CD8-positive, alpha-beta memory T cell (primary cell): ENCODE results near the gene OPTC. TPM values are rescaled to one million over a fixed set of nuclear protein-coding genes. Genes with fewer than 3 reads are reported as not detected.

Source experiments
- CTCF ChIA-PET: fragments of 350-600 bp; sonication (Branson Sonifier 250); formaldehyde crosslinking; loops from one replicate; lab custom pipeline; 2021; ENCODE audit warnings: antibody characterized with exemption; lab: Charles Lee
- POLR2A ChIA-PET: fragments of 350-600 bp; sonication (Branson Sonifier 250); formaldehyde crosslinking; loops from one replicate; lab custom pipeline; 2021; ENCODE audit warnings: antibody characterized with exemption; lab: Charles Lee
- DNase-seq, 5 donors: peaks; one replicate each; pipeline versions ENCODE4 v3.0.0 to v3.0.0-alpha.2; 2020 to 2022; ENCODE audit warnings: mixed read lengths in 1 of 5
- H3K27ac ChIP-seq: one replicate; pipeline ENCODE4 v1.7.0; 2013; ENCODE audit warnings: low read depth, mild to moderate bottlenecking, low read length, moderate library complexity
- H3K27me3 ChIP-seq: 2 replicates; pipeline ENCODE4 v1.7.0; 2013; ENCODE audit warnings: low read length, mild to moderate bottlenecking; ENCODE audit not compliant: insufficient read depth, poor library complexity, severe bottlenecking
- H3K36me3 ChIP-seq: 2 replicates; pipeline ENCODE4 v1.7.0; 2013; ENCODE audit warnings: mild to moderate bottlenecking, low read length, moderate library complexity; ENCODE audit not compliant: insufficient read depth
- H3K4me1 ChIP-seq: 2 replicates; pipeline ENCODE4 v1.7.0; 2013; ENCODE audit warnings: mild to moderate bottlenecking, low read length, moderate library complexity; ENCODE audit not compliant: insufficient read depth
- H3K4me3 ChIP-seq: 2 replicates; pipeline ENCODE4 v1.7.0; 2013; ENCODE audit warnings: mild to moderate bottlenecking, low read length
- H3K9me3 ChIP-seq: 2 replicates; pipeline ENCODE4 v1.7.0; 2013; ENCODE audit warnings: mild to moderate bottlenecking, low read length
- H3K27ac Mint-ChIP-seq, 8 donors: one replicate each; pipeline ENCODE4 v1.8.0; 2020 to 2021; ENCODE audit warnings: mixed read lengths in 8 of 8, mild to moderate bottlenecking in 6 of 8, inconsistent platforms in 3 of 8, moderate library complexity in 3 of 8
- H3K27me3 Mint-ChIP-seq, 2 donors: one replicate each; pipeline ENCODE4 v1.8.0; 2020 to 2021; ENCODE audit warnings: mixed read lengths in 2 of 2, mild to moderate bottlenecking in 1 of 2, moderate library complexity in 1 of 2
- H3K36me3 Mint-ChIP-seq, 3 donors: one replicate each; pipeline ENCODE4 v1.8.0; 2020 to 2021; ENCODE audit warnings: mixed read lengths in 3 of 3, inconsistent platforms in 1 of 3, mild to moderate bottlenecking in 1 of 3
- H3K4me1 Mint-ChIP-seq, 3 donors: one replicate each; pipeline ENCODE4 v1.8.0; 2020 to 2021; ENCODE audit warnings: mixed read lengths in 3 of 3, inconsistent platforms in 1 of 3, mild to moderate bottlenecking in 1 of 3
- H3K4me3 Mint-ChIP-seq, 7 donors: one replicate each; pipeline ENCODE4 v1.8.0; 2020 to 2021; ENCODE audit warnings: mixed read lengths in 7 of 7, mild to moderate bottlenecking in 6 of 7, moderate library complexity in 4 of 7, inconsistent platforms in 2 of 7
- H3K9me3 Mint-ChIP-seq, 5 donors: one replicate each; pipeline ENCODE4 v1.8.0; 2020 to 2022; ENCODE audit warnings: mixed read lengths in 5 of 5, mild to moderate bottlenecking in 3 of 5, moderate library complexity in 2 of 5, inconsistent platforms in 1 of 5
- polyA plus RNA-seq: library from polyadenylated mRNA; unstranded; fragments of 300-500 nt; fragmentation: Illumina TruSeq; gene quantifications from one replicate; pipeline ENCODE4 v1.2.3, GENCODE V29; 2021
- total RNA-seq, 2 experiments: library from RNA; stranded (reverse); gene quantifications; one replicate each; pipeline ENCODE4 v1.2.3, GENCODE V29; 2021

The OPTC gene
- total and polyA plus RNA-seq, 3 experiments from 2014 or later: not detected

DNA sequence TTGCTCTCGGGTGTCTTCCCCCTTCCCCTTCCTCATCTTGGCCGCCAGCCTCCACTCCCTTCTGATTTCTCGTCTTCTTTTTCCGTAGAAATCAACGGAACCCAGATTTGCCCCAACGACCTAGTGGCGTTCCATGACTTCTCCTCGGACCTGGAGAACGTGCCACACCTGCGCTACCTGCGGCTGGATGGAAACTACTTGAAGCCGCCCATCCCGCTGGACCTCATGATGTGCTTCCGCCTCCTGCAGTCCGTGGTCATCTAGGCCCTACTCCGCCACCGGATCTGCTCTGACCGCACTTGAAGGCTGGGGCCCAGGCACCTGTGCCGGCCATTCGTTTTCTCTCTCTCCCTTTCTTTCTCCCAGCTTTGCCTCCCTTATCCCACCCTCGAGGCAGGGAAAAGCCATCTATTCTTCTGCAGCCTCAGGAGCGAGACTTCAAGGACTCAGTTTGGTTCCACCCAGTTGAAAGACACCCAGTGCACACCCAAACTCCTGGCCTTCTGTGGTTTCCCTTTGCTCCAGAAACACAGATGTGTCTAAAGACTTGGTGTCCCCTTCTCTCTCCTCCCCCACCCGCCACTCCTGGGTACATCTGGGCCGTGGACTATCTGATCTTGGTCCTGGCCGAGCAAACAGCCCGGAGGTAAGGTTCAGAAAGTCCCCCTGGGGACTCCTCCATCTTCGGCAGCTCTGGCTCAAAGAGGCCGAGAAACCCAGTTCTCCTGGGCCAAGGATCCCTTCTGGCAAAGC lies 7.2 kb upstream of the OPTC start:
- H3K27ac Mint-ChIP-seq: peak overlapping the region in 2 of 8 donors; percentile 70 to 91
- peak overlapping the region in 6 of 7 donors; percentile 79 to 89 (median 83) for H3K4me3 Mint-ChIP-seq
- Histone ChIP-seq H3K9me3 (no peaks in the 10 kb centered on the region), H3K4me3 (no peak overlapping the region), H3K27me3 (no peaks in the 10 kb centered on the region), H3K27ac (no peak overlapping the region), H3K36me3 (no peaks in the 10 kb centered on the region), H3K4me1 (peaks cover 9% of the 10 kb centered on the region)
- ChIA-PET POLR2A (interaction anchor here (1.2 kb wide), 1 partner anchor 220 kb away, joined by 5 read pairs; no protein-coding TSS in a partner anchor), CTCF (interaction anchor here (1.0 to 8.8 kb wide), 11 partner anchors 68 to 448 kb away, joined by 3 to 228 read pairs (median 5); no protein-coding TSS in a partner anchor)
- no peak for DNase-seq
- H3K4me1 Mint-ChIP-seq: peaks cover 0 to 12% (median 8%) of the 10 kb centered on the region in 3 donors
- peaks cover 3 to 7% of the 10 kb centered on the region in 2 donors for H3K27me3 Mint-ChIP-seq
- H3K36me3 Mint-ChIP-seq: no peaks in the 10 kb centered on the region
- H3K9me3 Mint-ChIP-seq: no peaks in the 10 kb centered on the region

DNA sequence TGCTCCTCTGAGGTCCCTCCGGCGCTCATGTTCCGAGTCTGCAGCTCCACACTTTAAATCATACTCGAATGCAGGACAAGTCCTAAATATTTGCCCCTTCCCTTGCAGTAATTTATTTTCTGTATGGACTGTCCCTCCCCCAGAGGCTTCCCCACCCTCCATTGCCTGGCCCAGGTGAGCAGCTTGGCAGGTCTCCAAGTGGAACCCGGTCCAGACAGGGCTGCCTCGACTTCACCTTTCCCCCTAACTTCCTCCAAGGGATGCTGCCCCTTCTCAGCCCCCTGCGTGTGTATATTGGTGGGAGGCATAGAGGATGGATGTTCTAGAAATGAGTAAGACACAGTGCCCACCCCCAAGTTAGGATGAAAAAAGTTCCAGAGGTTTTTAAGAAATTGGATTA lies 5.4 kb upstream of the OPTC start:
- H3K27me3 Mint-ChIP-seq: peaks cover 13 to 19% of the 10 kb centered on the region in 2 donors
- CTCF ChIA-PET: interaction anchor here (0.8 to 8.8 kb wide), 21 partner anchors 10 to 238 kb away, joined by 3 to 228 read pairs (median 6); partner anchors contain the start of gene PRELP

DNA sequence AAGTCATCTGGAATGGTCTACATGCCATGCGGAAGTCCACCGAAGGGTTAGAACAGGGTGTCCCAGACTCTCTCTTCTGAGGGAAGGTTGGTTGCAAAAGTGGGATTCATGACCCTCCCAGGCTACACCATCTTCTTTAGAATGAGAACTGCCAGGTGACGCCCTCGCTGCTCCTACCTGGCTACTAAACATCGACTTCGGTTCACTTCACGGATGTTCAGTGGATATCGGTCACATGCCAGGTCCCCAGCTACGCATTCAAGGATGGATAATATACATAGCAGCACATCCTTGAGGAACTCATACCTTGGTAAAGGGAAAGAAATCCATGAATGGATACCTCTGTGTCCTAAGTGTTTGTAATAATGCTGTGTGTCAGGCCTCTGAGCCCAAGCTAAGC lies 3.3 kb upstream of the OPTC start:
- Histone ChIP-seq H3K27ac (no peak overlapping the region), H3K27me3 (no peaks in the 10 kb centered on the region), H3K9me3 (no peaks in the 10 kb centered on the region), H3K4me3 (no peak overlapping the region), H3K36me3 (no peaks in the 10 kb centered on the region), H3K4me1 (peaks cover 9% of the 10 kb centered on the region)
- POLR2A ChIA-PET: no interaction called here
- CTCF ChIA-PET: interaction anchor here (1.0 to 8.8 kb wide), 2 partner anchors 132 to 222 kb away, joined by 3 to 228 read pairs; no protein-coding TSS in a partner anchor
- Mint-ChIP-seq H3K4me3 (no peak overlapping the region), H3K27ac (peak overlapping the region in 1 of 8 donors; percentile 70), H3K9me3 (no peaks in the 10 kb centered on the region), H3K4me1 (peaks cover 0 to 12% (median 8%) of the 10 kb centered on the region in 3 donors), H3K36me3 (no peaks in the 10 kb centered on the region), H3K27me3 (peaks cover 14 to 20% of the 10 kb centered on the region in 2 donors)
- DNase-seq: no peak

More for the DNA sequence above, 5.4 kb upstream of the OPTC start:
- Mint-ChIP-seq H3K4me3 (no peak overlapping the region), H3K9me3 (no peaks in the 10 kb centered on the region), H3K27ac (no peak overlapping the region), H3K4me1 (peaks cover 0 to 12% (median 8%) of the 10 kb centered on the region in 3 donors), H3K36me3 (no peaks in the 10 kb centered on the region)
- no peaks in the 10 kb centered on the region for H3K36me3 ChIP-seq
- H3K4me3 ChIP-seq: no peak overlapping the region
- POLR2A ChIA-PET: interaction anchor here (1.3 kb wide), 1 partner anchor 216 kb away, joined by 3 read pairs; no protein-coding TSS in a partner anchor
- H3K27me3 ChIP-seq: no peaks in the 10 kb centered on the region
- DNase-seq: no peak
- H3K4me1 ChIP-seq: peaks cover 9% of the 10 kb centered on the region
- H3K27ac ChIP-seq: no peak overlapping the region
- H3K9me3 ChIP-seq: no peaks in the 10 kb centered on the region

DNA sequence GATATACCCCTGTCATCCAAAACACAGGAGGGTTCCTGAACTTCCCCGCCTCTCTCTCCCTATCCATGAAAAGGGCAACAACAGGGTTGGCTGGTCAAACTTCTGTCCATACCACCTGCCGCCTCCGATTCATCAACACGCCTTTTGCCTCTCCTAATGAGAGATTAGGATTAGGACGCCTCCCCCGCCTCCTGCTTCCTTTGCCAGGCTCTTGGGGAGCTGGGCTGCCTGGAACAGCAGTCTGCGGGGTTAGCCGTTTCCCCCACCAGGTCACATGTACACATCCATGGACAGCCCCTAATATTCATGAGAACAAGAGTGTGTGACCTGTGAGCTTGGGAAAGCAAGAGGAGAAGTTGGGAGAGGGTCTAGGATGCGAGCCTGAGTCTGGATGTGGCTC lies 2.3 kb upstream of the OPTC start:
- no peak overlapping the region for H3K27ac ChIP-seq
- H3K4me3 Mint-ChIP-seq: no peak overlapping the region
- H3K36me3 Mint-ChIP-seq: no peaks in the 10 kb centered on the region
- H3K4me3 ChIP-seq: no peak overlapping the region
- no peaks in the 10 kb centered on the region for H3K27me3 ChIP-seq
- H3K9me3 ChIP-seq: no peaks in the 10 kb centered on the region
- H3K27me3 Mint-ChIP-seq: peaks cover 15 to 24% of the 10 kb centered on the region in 2 donors
- H3K4me1 ChIP-seq: peaks cover 9% of the 10 kb centered on the region
- ChIA-PET POLR2A (no interaction called here), CTCF (interaction anchor here (1.2 kb wide), 1 partner anchor 151 kb away, joined by 3 read pairs; no protein-coding TSS in a partner anchor)
- no peak overlapping the region for H3K27ac Mint-ChIP-seq
- H3K4me1 Mint-ChIP-seq: peaks cover 0 to 12% (median 8%) of the 10 kb centered on the region in 3 donors
- no peaks in the 10 kb centered on the region for H3K36me3 ChIP-seq
- no peak for DNase-seq
- H3K9me3 Mint-ChIP-seq: no peaks in the 10 kb centered on the region

DNA sequence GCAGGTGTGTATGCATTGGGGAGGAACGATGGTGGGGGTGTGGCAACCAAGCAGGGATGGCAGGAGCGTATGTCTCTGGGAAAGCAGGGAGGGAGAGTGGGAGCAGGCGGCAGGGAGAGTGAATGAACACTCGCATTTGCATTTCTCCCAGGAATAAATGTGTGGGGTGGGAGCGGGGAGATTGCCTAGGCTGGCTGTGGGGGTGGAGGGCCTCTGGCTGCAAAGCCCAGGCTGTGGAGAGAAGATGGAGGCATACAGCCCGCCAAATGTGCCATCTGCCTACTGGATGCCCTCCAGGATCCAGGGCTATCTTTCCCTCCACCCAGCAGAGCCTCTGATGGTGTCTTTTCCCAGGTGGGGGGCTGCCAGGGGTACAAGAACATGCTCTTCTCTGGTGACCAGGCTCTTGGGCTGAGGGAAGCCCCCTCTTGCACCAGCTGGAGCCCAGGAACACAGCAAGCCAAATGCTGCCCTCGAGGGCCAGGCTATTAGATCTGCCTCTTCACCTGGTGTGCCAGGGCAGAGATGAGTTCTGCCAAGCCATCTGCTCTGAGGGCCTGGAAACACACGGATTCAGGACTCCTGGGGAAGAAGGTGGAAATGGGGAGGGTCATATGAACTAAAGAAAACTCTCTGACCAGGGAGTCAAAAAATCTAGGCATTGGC lies 1.7 kb upstream of the OPTC start:
- no peak overlapping the region for H3K27ac Mint-ChIP-seq
- H3K9me3 Mint-ChIP-seq: no peaks in the 10 kb centered on the region
- H3K4me3 Mint-ChIP-seq: no peak overlapping the region
- no peaks in the 10 kb centered on the region for H3K27me3 ChIP-seq
- CTCF ChIA-PET: interaction anchor here (1.2 kb wide), 1 partner anchor 152 kb away, joined by 3 read pairs; no protein-coding TSS in a partner anchor
- POLR2A ChIA-PET: no interaction called here
- H3K4me1 ChIP-seq: peaks cover 9% of the 10 kb centered on the region
- no peak for DNase-seq
- no peak overlapping the region for H3K27ac ChIP-seq
- no peak overlapping the region for H3K4me3 ChIP-seq
- H3K36me3 ChIP-seq: no peaks in the 10 kb centered on the region
- H3K36me3 Mint-ChIP-seq: no peaks in the 10 kb centered on the region
- H3K27me3 Mint-ChIP-seq: peaks cover 18 to 26% of the 10 kb centered on the region in 2 donors
- H3K9me3 ChIP-seq: no peaks in the 10 kb centered on the region
- H3K4me1 Mint-ChIP-seq: peaks cover 0 to 11% (median 6%) of the 10 kb centered on the region in 3 donors

DNA sequence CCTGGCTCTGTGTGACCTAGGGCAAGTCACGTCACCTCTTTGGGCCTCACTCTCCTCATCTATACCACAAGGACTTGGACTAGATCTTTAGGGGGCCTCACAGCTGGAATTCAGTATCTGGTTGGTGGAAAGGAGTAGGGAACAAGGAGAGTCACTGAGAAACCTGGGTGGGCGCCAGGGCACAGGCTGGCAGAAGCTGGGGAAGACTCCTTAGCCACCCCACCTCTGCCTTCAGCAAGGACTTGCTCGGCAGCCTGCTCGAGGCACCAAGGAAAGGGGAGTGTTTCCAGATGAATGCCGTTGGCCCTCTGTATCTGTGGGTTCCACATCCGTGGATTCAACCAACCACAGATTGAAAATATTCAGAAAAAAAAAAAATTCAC lies 1.2 kb upstream of the OPTC start:
- Mint-ChIP-seq H3K4me1 (peaks cover 0 to 6% (median 3%) of the 10 kb centered on the region in 3 donors), H3K27ac (no peak overlapping the region), H3K36me3 (no peaks in the 10 kb centered on the region), H3K9me3 (no peaks in the 10 kb centered on the region), H3K27me3 (peaks cover 18 to 26% of the 10 kb centered on the region in 2 donors), H3K4me3 (peak overlapping the region in 1 of 7 donors; percentile 34)
- Histone ChIP-seq H3K4me3 (no peak overlapping the region), H3K9me3 (no peaks in the 10 kb centered on the region), H3K27ac (no peak overlapping the region), H3K4me1 (peaks cover 9% of the 10 kb centered on the region), H3K36me3 (no peaks in the 10 kb centered on the region), H3K27me3 (no peaks in the 10 kb centered on the region)
- no peak for DNase-seq
- ChIA-PET POLR2A (no interaction called here), CTCF (no interaction called here)

DNA sequence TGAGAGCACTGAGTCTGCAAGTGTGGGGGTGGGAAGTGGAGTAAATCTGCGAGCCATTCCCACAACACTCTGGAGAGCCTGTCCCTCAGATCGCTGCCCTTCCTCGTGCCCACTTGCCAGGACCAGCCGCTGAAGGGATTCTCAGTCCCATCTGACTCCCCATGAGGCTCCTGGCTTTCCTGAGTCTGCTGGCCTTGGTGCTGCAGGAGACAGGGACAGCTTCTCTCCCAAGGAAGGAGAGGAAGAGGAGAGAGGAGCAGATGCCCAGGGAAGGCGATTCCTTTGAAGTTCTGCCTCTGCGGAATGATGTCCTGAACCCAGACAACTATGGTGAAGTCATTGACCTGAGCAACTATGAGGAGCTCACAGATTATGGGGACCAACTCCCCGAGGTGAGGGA lies 1.9 kb downstream of the OPTC start:
- Mint-ChIP-seq H3K4me3 (no peak overlapping the region), H3K27me3 (peaks cover 17 to 26% of the 10 kb centered on the region in 2 donors), H3K36me3 (no peaks in the 10 kb centered on the region), H3K9me3 (peaks cover 0 to 1% (median 0%) of the 10 kb centered on the region in 5 donors), H3K4me1 (no peaks in the 10 kb centered on the region), H3K27ac (peak overlapping the region in 1 of 8 donors; percentile 72)
- Histone ChIP-seq H3K36me3 (no peaks in the 10 kb centered on the region), H3K9me3 (no peaks in the 10 kb centered on the region), H3K4me3 (no peak overlapping the region), H3K4me1 (no peaks in the 10 kb centered on the region), H3K27me3 (no peaks in the 10 kb centered on the region), H3K27ac (no peak overlapping the region)
- no peak for DNase-seq
- ChIA-PET POLR2A (no interaction called here), CTCF (interaction anchor here (1.5 to 2.5 kb wide), 2 partner anchors 9 to 229 kb away, joined by 3 to 18 read pairs; no protein-coding TSS in a partner anchor)
